Memory B cell (primary cell): ENCODE data around the gene HYAL3.
"Not testable (repeated sequence)": the region's sequence is repeated elsewhere in the genome, so short reads cannot be mapped to it uniquely, and the experiment has no call there.

Source experiments
- ATAC-seq: fragments of 150-1000 bp; cut with Tn5 transposase; 2 replicates; pipeline ENCODE4 v1.10.0; 2021; ENCODE audit warnings: low read depth, mild to moderate bottlenecking, moderate library complexity
- DNase-seq, 2 donors: peaks; one replicate each; pipeline ENCODE4 v3.0.0; 2022; ENCODE audit warnings: low spot score in 2 of 2
- H3K27ac Mint-ChIP-seq: one replicate; pipeline ENCODE4 v1.8.0; 2022; ENCODE audit warnings: mild to moderate bottlenecking, moderate library complexity, mixed read lengths
- H3K27me3 Mint-ChIP-seq: one replicate; pipeline ENCODE4 v1.8.0; 2022; ENCODE audit warnings: mixed read lengths
- H3K36me3 Mint-ChIP-seq: one replicate; pipeline ENCODE4 v1.8.0; 2022; ENCODE audit warnings: mild to moderate bottlenecking, mixed read lengths
- H3K4me1 Mint-ChIP-seq: one replicate; pipeline ENCODE4 v1.8.0; 2022; ENCODE audit warnings: mixed read lengths
- H3K4me3 Mint-ChIP-seq: one replicate; pipeline ENCODE4 v1.8.0; 2022; ENCODE audit warnings: mild to moderate bottlenecking, moderate library complexity, mixed read lengths
- H3K9me3 Mint-ChIP-seq: one replicate; pipeline ENCODE4 v1.8.0; 2022; ENCODE audit warnings: mixed read lengths

Gene HYAL3

DNA sequence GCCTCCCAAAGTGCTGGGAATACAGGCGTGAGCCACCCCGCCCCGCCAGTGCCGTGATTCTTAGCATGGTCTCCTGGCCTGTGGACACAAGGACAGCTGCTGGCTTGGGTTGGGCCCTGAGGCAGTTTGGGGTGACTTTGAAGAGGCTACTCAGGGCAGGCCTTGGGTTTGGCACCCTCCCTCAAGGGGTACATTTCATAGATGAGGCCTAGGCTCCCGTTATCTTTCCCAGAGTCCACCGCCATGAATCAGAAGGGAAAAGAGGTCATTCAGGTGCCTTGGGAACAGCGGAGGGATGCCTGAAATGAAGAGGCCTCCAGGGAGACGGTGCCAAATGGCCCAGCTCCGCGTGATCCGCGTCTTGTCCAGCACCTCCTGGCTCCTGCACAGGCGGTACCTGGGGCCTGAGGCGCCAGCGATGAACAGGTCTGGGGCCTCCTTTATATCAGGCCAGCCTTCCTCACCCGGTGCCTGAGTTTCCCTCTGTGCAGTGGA is 53.9 kb downstream of the HYAL3 start:
- peak overlapping the region; percentile 61 for H3K27ac Mint-ChIP-seq
- peaks cover 54% of the 10 kb centered on the region for H3K4me1 Mint-ChIP-seq
- H3K9me3 Mint-ChIP-seq = no peaks in the 10 kb centered on the region
- H3K36me3 Mint-ChIP-seq = peaks cover 5% of the 10 kb centered on the region
- DNase-seq = no peak
- no peak for ATAC-seq
- H3K4me3 Mint-ChIP-seq = peak overlapping the region; percentile 64
- H3K27me3 Mint-ChIP-seq = no peaks in the 10 kb centered on the region

DNA sequence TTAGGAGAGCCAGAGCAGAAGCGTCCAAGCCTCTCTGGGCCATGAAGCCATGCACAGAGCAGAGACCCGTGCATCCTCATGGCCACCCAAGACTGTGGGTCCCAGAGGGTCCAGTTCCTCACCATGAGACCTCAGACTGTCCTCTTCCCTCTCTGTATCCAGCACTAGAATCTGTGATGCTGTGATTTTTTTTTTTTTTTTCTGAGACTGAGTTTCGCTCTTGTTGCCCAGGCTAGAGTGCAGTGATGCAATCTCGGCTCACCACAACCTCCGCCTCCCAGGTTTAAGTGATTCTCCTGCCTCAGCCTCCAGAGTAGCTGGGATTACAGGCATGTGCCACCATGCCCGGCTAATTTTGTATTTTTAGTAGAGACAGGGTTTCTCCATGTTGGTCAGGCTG is 54.4 kb downstream of the HYAL3 start:
- H3K27me3 Mint-ChIP-seq, ATAC-seq, H3K9me3 Mint-ChIP-seq, DNase-seq, H3K36me3 Mint-ChIP-seq: not testable (repeated sequence)
- H3K4me1 Mint-ChIP-seq = peaks cover 53% of the 10 kb centered on the region
- peak overlapping the region; percentile 64 for H3K4me3 Mint-ChIP-seq
- peak overlapping the region; percentile 61 for H3K27ac Mint-ChIP-seq

DNA sequence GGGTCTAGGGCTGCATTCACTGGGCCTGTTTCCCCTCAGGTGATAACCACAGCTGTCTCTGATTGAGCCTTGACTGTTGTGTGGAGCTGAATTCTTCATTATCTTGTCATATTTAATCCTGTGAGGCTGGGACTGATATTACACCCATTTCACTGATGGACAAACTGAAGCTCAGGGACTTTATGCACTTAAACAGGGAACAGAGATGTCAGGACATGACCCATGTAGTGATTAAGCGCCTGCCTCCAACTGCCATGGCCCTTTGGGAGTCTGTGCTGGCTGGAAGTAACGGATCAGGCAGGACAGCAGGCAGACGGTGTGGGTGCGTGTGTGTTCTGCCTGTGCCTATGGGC is 55.7 kb downstream of the HYAL3 start:
- Mint-ChIP-seq H3K4me3 (peak overlapping the region; percentile 70), H3K9me3 (no peaks in the 10 kb centered on the region), H3K36me3 (peaks cover 5% of the 10 kb centered on the region), H3K27me3 (no peaks in the 10 kb centered on the region), H3K4me1 (peaks cover 61% of the 10 kb centered on the region), H3K27ac (peak overlapping the region; percentile 86)
- no peak for DNase-seq
- no peak for ATAC-seq

DNA sequence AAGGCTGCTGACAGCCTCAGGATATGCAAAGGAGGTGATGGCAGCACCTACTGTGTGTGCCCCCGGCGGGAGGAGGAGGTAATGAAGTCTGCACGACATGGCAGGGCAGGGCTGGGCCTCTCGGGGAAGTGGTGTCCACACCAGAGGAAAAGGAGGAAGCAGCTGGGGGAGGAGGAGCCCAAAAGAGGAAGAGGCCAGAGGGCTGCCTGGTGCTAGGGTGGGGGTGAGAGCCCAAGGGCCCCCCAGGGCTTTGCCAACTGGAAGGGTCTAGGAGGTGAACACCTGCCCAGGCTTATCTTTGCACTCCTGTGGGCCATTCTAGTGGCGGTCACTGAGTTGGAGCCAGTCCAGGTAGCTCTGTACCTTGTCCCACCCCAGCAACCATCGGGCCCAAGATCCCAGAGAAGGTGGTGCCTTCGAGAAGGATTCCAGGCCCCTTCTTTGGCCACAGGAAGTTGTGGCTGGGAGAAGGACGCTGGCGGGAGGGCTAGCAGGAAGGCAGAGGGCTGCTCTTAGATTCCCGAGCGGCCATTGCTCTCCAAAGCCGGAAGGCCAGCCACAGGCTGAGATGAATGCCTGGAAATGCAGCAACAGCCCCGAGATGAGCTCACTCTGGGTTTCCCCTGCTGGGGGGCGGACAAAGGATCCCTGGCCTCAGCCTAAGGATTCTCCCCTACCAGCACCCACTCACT is 56.2 kb downstream of the HYAL3 start:
- ATAC-seq (peak; percentile 72), DNase-seq (peak; percentile 57 to 70)
- peaks cover 4% of the 10 kb centered on the region for H3K36me3 Mint-ChIP-seq
- H3K27me3 Mint-ChIP-seq = no peaks in the 10 kb centered on the region
- H3K4me1 Mint-ChIP-seq = peaks cover 64% of the 10 kb centered on the region
- peak overlapping the region; percentile 70 for H3K4me3 Mint-ChIP-seq
- H3K9me3 Mint-ChIP-seq = no peaks in the 10 kb centered on the region
- H3K27ac Mint-ChIP-seq = peak overlapping the region; percentile 86
